GM12891 (cell line): Measurements from ENCODE around the gene GUCY1A1.

ENCODE experiments used
- POLR2A ChIP-seq: IDR thresholded peaks from 2 replicates; pipeline ENCODE4 v1.6.1; 2011; ENCODE audit warnings: low read depth, low read length, control low read depth
- POLR2AphosphoS5 ChIP-seq: IDR thresholded peaks from 2 replicates; pipeline ENCODE4 v1.6.1; 2011; ENCODE audit warnings: low read depth, low read length, control low read depth
- SPI1 ChIP-seq: IDR thresholded peaks from 2 replicates; pipeline ENCODE4 v1.6.1; 2011; ENCODE audit warnings: low read depth, low read length, control low read depth
- TAF1 ChIP-seq: IDR thresholded peaks from 2 replicates; pipeline ENCODE4 v1.6.1; 2011; ENCODE audit warnings: low read depth, low read length, control low read depth

DNA sequence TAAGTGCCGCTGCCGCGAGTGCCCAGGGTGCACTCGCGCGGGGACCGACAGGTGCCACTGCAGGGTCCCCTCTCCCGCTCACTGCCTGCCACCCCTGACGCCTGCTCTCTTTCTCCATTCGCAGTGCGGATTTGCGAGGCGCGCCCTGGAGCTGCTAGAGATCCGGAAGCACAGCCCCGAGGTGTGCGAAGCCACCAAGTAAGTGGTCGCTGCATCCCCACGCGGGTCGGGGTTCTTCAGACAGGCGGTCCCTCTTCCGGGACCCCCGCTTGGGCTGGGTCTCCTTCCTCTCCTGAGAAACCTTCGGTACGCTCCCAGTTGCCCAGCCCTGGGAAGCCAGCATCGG, 547 bp downstream of the GUCY1A1 start:
- no peak for TF ChIP-seq TAF1
- no peak for TF ChIP-seq POLR2A
- no peak for TF ChIP-seq POLR2AphosphoS5
- no peak for TF ChIP-seq SPI1
